Hepatocyte (in vitro differentiated cells): ENCODE results near the gene PARD3B.

Source experiments
- EZH2 ChIP-seq: fragments of 200-600 bp; sonication (generic); IDR thresholded peaks from 2 replicates; pipeline ENCODE4 v1.6.1; 2016; ENCODE audit warnings: antibody characterized with exemption, mild to moderate bottlenecking, borderline replicate concordance
- EZH2phosphoT487 ChIP-seq: fragments of 200-600 bp; sonication (generic); IDR thresholded peaks from one replicate; pipeline ENCODE4 v1.6.1; 2018; ENCODE audit warnings: antibody characterized with exemption, mild to moderate bottlenecking, low read depth, moderate library complexity; ENCODE audit not compliant: unreplicated experiment, severe bottlenecking
- TF ChIP-seq, protein P1 (sequence below): fragments of 200-600 bp; sonication (generic); IDR thresholded peaks from 2 replicates; pipeline ENCODE4 v1.5.1; 2016; ENCODE audit warnings: antibody characterized with exemption, mild to moderate bottlenecking; ENCODE audit not compliant: poor library complexity

DNA sequence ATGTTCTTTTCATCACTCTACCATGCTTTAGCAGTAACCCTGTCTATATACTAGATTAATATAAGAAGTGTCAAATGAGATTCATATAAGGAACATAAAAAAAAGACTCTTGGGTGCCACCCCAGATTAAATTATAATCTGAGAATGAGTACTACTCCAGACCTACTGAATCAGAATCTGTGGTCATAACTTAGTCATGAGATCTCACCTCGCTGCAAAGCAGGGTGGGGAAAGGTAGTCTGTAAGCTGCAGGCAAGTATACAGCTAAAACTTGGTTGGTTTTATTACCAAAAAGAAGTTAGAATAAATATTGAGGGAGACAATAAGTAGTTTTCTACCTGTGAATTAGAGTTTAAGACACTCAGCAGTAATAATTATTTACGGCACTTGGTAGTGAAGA is 175.6 kb downstream of the PARD3B start:
- TF ChIP-seq, protein P1, sequence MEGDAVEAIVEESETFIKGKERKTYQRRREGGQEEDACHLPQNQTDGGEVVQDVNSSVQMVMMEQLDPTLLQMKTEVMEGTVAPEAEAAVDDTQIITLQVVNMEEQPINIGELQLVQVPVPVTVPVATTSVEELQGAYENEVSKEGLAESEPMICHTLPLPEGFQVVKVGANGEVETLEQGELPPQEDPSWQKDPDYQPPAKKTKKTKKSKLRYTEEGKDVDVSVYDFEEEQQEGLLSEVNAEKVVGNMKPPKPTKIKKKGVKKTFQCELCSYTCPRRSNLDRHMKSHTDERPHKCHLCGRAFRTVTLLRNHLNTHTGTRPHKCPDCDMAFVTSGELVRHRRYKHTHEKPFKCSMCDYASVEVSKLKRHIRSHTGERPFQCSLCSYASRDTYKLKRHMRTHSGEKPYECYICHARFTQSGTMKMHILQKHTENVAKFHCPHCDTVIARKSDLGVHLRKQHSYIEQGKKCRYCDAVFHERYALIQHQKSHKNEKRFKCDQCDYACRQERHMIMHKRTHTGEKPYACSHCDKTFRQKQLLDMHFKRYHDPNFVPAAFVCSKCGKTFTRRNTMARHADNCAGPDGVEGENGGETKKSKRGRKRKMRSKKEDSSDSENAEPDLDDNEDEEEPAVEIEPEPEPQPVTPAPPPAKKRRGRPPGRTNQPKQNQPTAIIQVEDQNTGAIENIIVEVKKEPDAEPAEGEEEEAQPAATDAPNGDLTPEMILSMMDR = no peak
- no peak for TF ChIP-seq EZH2
- no peak for TF ChIP-seq EZH2phosphoT487
